GM18951 (cell line): ENCODE data around the gene PRKD2.
"Not testable (repeated sequence)": the region's sequence is repeated elsewhere in the genome, so short reads cannot be mapped to it uniquely, and the experiment has no call there.

ENCODE experiments used
- POLR2A ChIP-seq: IDR thresholded peaks from 4 replicates; pipeline ENCODE4 v1.6.1; 2011; ENCODE audit warnings: mild to moderate bottlenecking; ENCODE audit not compliant: insufficient read length, insufficient read depth; ENCODE audit errors: extremely low read depth
- in situ Hi-C: fragments of 300-500 bp; cut with MboI; formaldehyde crosslinking; loops from one replicate; pipeline ENCODE4 v1.12.0; 2022; ENCODE audit warnings: low sequenced_read_pairs, mixed read lengths, inconsistent platforms; ENCODE audit not compliant: unreplicated experiment

PRKD2 gene

GRCh38 chr19:46718157-46718933 is 1.4 kb upstream of the PRKD2 start:
- peak; percentile 64 for TF ChIP-seq POLR2A
- in situ Hi-C loops, result no loop called here

GRCh38 chr19:46717716-46718143 is 816 bp upstream of the PRKD2 start:
- no peak for TF ChIP-seq POLR2A
- in situ Hi-C loops, result no loop called here

- no peak for TF ChIP-seq POLR2A
- in situ Hi-C loops, result no loop called here
Measured at GRCh38 chr19:46716672-46717033, 261 bp downstream of the PRKD2 start.

- no peak for TF ChIP-seq POLR2A
- in situ Hi-C loops, result no loop called here
Measured at GRCh38 chr19:46715975-46716671, 791 bp downstream of the PRKD2 start.

GRCh38 chr19:46715620-46715974 is 1.3 kb downstream of the PRKD2 start:
- in situ Hi-C loops, result no loop called here
- TF ChIP-seq POLR2A, result peak; percentile 39

- TF ChIP-seq POLR2A, result peak; percentile 54
- in situ Hi-C loops, result no loop called here
Measured at GRCh38 chr19:46714444-46715106, 2.3 kb downstream of the PRKD2 start.

- in situ Hi-C loops, result no loop called here
- no peak for TF ChIP-seq POLR2A
Measured at GRCh38 chr19:46713781-46714443, 3.0 kb downstream of the PRKD2 start.

GRCh38 chr19:46712768-46713338 is 4.1 kb downstream of the PRKD2 start:
- in situ Hi-C loops, result not testable (repeated sequence)

- no peak for TF ChIP-seq POLR2A
- in situ Hi-C loops, result no loop called here
Measured at GRCh38 chr19:46710687-46711086, 6.2 kb downstream of the PRKD2 start.

GRCh38 chr19:46704379-46705076 is 12.4 kb downstream of the PRKD2 start:
- no peak for TF ChIP-seq POLR2A

GRCh38 chr19:46700704-46701103 is 16.2 kb downstream of the PRKD2 start:
- in situ Hi-C loops, result no loop called here
- TF ChIP-seq POLR2A, result no peak

More at GRCh38 chr19:46704379-46705076, 12.4 kb downstream of the PRKD2 start:
- in situ Hi-C loops, result no loop called here
